ENCODE data around the gene TMPRSS12. TPM values are rescaled to one million over a fixed set of nuclear protein-coding genes. Genes with fewer than 3 reads are reported as not detected.

The TMPRSS12 gene
- total RNA-seq, 1 experiment from 2014 or later: not detected

DNA sequence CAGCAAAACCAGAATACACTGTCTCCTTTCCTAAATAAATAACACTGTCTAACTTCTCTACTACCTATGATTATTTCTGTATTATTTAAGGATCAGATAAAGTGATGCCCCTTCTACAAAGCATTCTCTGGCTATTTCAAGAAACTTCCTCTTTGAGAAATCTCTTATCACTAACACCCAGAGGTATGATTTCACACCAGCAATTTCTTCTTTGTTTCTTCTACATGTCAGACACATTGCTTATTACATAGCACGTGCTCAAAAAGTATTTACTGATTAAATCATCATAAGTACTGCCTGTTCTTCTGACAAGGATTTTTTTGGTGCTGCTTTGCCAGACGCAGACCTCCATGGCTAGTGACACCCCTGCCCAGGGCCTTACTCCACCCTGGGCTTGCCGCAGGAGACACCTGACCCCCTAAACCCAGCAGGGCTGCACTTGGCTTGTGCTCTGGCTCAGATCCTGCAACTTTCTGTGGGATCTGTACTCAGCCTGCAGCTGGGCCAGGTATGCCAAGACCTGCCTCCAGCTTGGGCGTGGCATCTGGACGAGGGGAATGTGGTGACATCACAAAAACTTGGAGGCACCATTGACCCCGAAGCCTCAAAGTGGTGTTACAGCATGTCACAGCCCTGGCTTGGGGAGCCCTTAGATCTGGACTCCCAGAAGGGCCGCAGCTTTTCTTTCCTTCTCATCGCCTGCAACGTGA, 94.2 kb downstream of the TMPRSS12 start:
- no peak overlapping the region for H3K4me2 ChIP-seq (ENCODE audit: low read length)
- no peak overlapping the region for H3K9ac ChIP-seq (ENCODE audit: low read length)
- no peak overlapping the region for H3K27ac ChIP-seq (ENCODE audit: low read depth, low read length)
- no peaks in the 10 kb centered on the region for H3K36me3 ChIP-seq (ENCODE audit: control insufficient read depth in 1 of 2, insufficient read depth in 2 of 2, low read length in 2 of 2)
- H3K79me2 ChIP-seq (ENCODE audit: insufficient read depth, low read length): no peaks in the 10 kb centered on the region
- BruUV-seq (replicated peaks): no TSS peak
- TF ChIP-seq ZFX (IDR thresholded peaks at IDR 0.05) (no peak), FOSL1 (IDR thresholded peaks at IDR 0.05; ENCODE audit: low read depth) (no peak), SRF (IDR thresholded peaks at IDR 0.05; ENCODE audit: low read depth) (no peak), CEBPB (IDR thresholded peaks at IDR 0.05; ENCODE audit: low read depth) (no peak)
- TF ChIP-seq, protein P1, sequence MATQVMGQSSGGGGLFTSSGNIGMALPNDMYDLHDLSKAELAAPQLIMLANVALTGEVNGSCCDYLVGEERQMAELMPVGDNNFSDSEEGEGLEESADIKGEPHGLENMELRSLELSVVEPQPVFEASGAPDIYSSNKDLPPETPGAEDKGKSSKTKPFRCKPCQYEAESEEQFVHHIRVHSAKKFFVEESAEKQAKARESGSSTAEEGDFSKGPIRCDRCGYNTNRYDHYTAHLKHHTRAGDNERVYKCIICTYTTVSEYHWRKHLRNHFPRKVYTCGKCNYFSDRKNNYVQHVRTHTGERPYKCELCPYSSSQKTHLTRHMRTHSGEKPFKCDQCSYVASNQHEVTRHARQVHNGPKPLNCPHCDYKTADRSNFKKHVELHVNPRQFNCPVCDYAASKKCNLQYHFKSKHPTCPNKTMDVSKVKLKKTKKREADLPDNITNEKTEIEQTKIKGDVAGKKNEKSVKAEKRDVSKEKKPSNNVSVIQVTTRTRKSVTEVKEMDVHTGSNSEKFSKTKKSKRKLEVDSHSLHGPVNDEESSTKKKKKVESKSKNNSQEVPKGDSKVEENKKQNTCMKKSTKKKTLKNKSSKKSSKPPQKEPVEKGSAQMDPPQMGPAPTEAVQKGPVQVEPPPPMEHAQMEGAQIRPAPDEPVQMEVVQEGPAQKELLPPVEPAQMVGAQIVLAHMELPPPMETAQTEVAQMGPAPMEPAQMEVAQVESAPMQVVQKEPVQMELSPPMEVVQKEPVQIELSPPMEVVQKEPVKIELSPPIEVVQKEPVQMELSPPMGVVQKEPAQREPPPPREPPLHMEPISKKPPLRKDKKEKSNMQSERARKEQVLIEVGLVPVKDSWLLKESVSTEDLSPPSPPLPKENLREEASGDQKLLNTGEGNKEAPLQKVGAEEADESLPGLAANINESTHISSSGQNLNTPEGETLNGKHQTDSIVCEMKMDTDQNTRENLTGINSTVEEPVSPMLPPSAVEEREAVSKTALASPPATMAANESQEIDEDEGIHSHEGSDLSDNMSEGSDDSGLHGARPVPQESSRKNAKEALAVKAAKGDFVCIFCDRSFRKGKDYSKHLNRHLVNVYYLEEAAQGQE (IDR thresholded peaks at IDR 0.05; ENCODE audit: low read depth): no peak
- POLR2A ChIA-PET: no interaction called here
- no peak for DNase-seq (ENCODE audit: low read depth, low spot score)
- no peaks in the 10 kb centered on the region for H3K9me3 ChIP-seq (ENCODE audit: control insufficient read depth in 1 of 2, insufficient read depth in 1 of 2, low read depth in 1 of 2, low read length in 2 of 2)
- H3K9me2 ChIP-seq (ENCODE audit: insufficient read depth): no peaks in the 10 kb centered on the region
- RAD21 ChIA-PET (ENCODE audit: low non-redundant PET in 1 of 2, low total read pairs in 2 of 2, uncharacterized antibody in 2 of 2, unreplicated experiment in 2 of 2): no interaction called here
- H3K4me1 ChIP-seq (ENCODE audit: control insufficient read depth in 1 of 2, insufficient read depth in 2 of 2, low read length in 2 of 2): no peaks in the 10 kb centered on the region
- no peak overlapping the region for H2AFZ ChIP-seq (ENCODE audit: low read depth, low read length, poor library complexity, severe bottlenecking)
- ATAC-seq: no peak
- CTCF ChIA-PET: no interaction called here
- intact Hi-C loops (cut with micrococcal nuclease): no loop called here
- H3K27me3 ChIP-seq (ENCODE audit: insufficient read depth, low read length): no peaks in the 10 kb centered on the region
- H3K4me3 ChIP-seq (replicated peaks in 1 of 2; ENCODE audit: low read depth in 1 of 2, low read length in 2 of 2): no peak overlapping the region
- no peaks in the 10 kb centered on the region for H4K20me1 ChIP-seq (ENCODE audit: insufficient read depth)

Other genes with a start within 250 kb of the TMPRSS12 start
- gene ATF1, start 78.8 kb upstream of the TMPRSS12 start, total RNA-seq (2021; ENCODE audit: unreplicated experiment): 48.8 TPM
- gene HIGD1C, start 109.6 kb downstream of the TMPRSS12 start, total RNA-seq (2021; ENCODE audit: unreplicated experiment): not detected
- 38.7 TPM for gene SLC11A2, start 183.5 kb downstream of the TMPRSS12 start, total RNA-seq (2021; ENCODE audit: unreplicated experiment)
- 70.8 TPM for gene LETMD1, start 205.4 kb downstream of the TMPRSS12 start, total RNA-seq (2021; ENCODE audit: unreplicated experiment)
- 19.0 TPM for gene CSRNP2, start 240.7 kb downstream of the TMPRSS12 start, total RNA-seq (2021; ENCODE audit: unreplicated experiment)

Measured in HCT116 (cell line).